B cell (primary cell): ENCODE data around the gene BTBD10. TPM values are rescaled to one million over a fixed set of nuclear protein-coding genes. Genes with fewer than 3 reads are reported as not detected.
A peak's percentile ranks its signal among the peaks of the same experiment; 100 is the strongest.

ENCODE experiments used
- ATAC-seq: fragments of 200-7000 bp; cut with Tn5 transposase; one replicate; pipeline ENCODE4 v1.10.0; 2021; ENCODE audit warnings: low read depth, mild to moderate bottlenecking, moderate number of reproducible peaks, moderate library complexity
- CTCF ChIA-PET: fragments of 350-600 bp; sonication (Branson Sonifier 250); formaldehyde crosslinking; loops from one replicate; lab custom pipeline; 2021; ENCODE audit warnings: antibody characterized with exemption, inconsistent platforms; lab: Charles Lee
- POLR2A ChIA-PET: fragments of 350-600 bp; sonication (Branson Sonifier 250); formaldehyde crosslinking; loops from one replicate; lab custom pipeline; 2021; ENCODE audit warnings: antibody characterized with exemption; lab: Charles Lee
- DNase-seq: peaks from one replicate; pipeline ENCODE4 v3.0.0; 2013
- H2AFZ ChIP-seq: 2 replicates; pipeline ENCODE4 v1.6.1; 2012; ENCODE audit warnings: mild to moderate bottlenecking, low read depth, low read length; ENCODE audit not compliant: insufficient read depth, poor library complexity, severe bottlenecking
- H3K27ac ChIP-seq, 2 donors: 1 replicate in 1 of 2; 2 replicates in 1 of 2; pipeline ENCODE4 v1.5.1; 2012 to 2013; ENCODE audit warnings: low read length in 2 of 2, mild to moderate bottlenecking in 2 of 2, moderate library complexity in 1 of 2
- H3K27me3 ChIP-seq, 4 experiments: fragments of 200-600 bp in 1 of 4; sonication (generic) in 1 of 4; replicated peaks in 1 of 4; 1 replicate in 2 of 4; 2 replicates in 2 of 4; pipeline versions ENCODE4 v1.6.1 to v1.7.0; 2013 to 2016; ENCODE audit warnings: low read length in 3 of 4, mild to moderate bottlenecking in 2 of 4, mixed read lengths in 1 of 4, moderate library complexity in 1 of 4; ENCODE audit not compliant: insufficient read depth in 4 of 4, control insufficient read depth in 3 of 4; ENCODE audit errors: control extremely low read depth in 1 of 4
- H3K36me3 ChIP-seq, 2 experiments: replicated peaks in 1 of 2; 1 replicate in 1 of 2; 2 replicates in 1 of 2; pipeline versions ENCODE4 v1.6.1 to v1.7.1; 2013; ENCODE audit warnings: low read length in 1 of 2; ENCODE audit not compliant: insufficient read depth in 2 of 2, control insufficient read depth in 1 of 2; ENCODE audit errors: control extremely low read depth in 1 of 2, extremely low read depth in 1 of 2
- H3K4me1 ChIP-seq, 2 donors: fragments of 200-600 bp in 1 of 2; sonication (generic) in 1 of 2; 1 replicate in 1 of 2; 2 replicates in 1 of 2; pipeline versions ENCODE4 v1.5.1 to v1.6.1; 2013 to 2017; ENCODE audit warnings: low read length in 2 of 2; ENCODE audit not compliant: control insufficient read depth in 2 of 2, insufficient read depth in 2 of 2
- H3K4me2 ChIP-seq: replicated peaks from 2 replicates; pipeline ENCODE3; 2012; ENCODE audit warnings: mild to moderate bottlenecking, low read depth, low read length; ENCODE audit not compliant: poor library complexity, severe bottlenecking
- H3K4me3 ChIP-seq, 5 experiments: fragments of 200-600 bp in 1 of 5; sonication (generic) in 1 of 5; 1 replicate in 3 of 5; 2 replicates in 2 of 5; pipeline versions ENCODE4 v1.5.1 to v1.7.0; 2011 to 2016; ENCODE audit warnings: low read length in 4 of 5, mild to moderate bottlenecking in 4 of 5, low read depth in 2 of 5, control low read depth in 1 of 5, moderate library complexity in 1 of 5; ENCODE audit not compliant: insufficient read depth in 1 of 5; ENCODE audit errors: control extremely low read depth in 1 of 5, extremely low read depth in 1 of 5
- H3K79me2 ChIP-seq: fragments of 200-600 bp; sonication (generic); one replicate; pipeline ENCODE4 v1.6.0; 2016; ENCODE audit warnings: low read length; ENCODE audit not compliant: control insufficient read depth, insufficient read depth
- H3K9ac ChIP-seq: fragments of 200-600 bp; sonication (generic); 2 replicates; pipeline ENCODE4 v1.6.1; 2017; ENCODE audit warnings: mild to moderate bottlenecking, low read length, moderate library complexity
- H3K9me3 ChIP-seq, 3 donors: one replicate each; pipeline versions ENCODE4 v1.6.1 to v1.7.1; 2013; ENCODE audit warnings: low read length in 2 of 3; ENCODE audit not compliant: control insufficient read depth in 2 of 3, insufficient read depth in 1 of 3; ENCODE audit errors: control extremely low read depth in 1 of 3
- H4K20me1 ChIP-seq: 2 replicates; pipeline ENCODE4 v1.6.0; 2012; ENCODE audit warnings: mild to moderate bottlenecking, low read length; ENCODE audit not compliant: insufficient read depth, control insufficient read depth, poor library complexity, severe bottlenecking
- H3K27ac Mint-ChIP-seq: one replicate; pipeline ENCODE4 v1.8.0; 2021; ENCODE audit warnings: mixed read lengths
- H3K27me3 Mint-ChIP-seq: one replicate; pipeline ENCODE4 v1.8.0; 2021; ENCODE audit warnings: mixed read lengths
- H3K4me1 Mint-ChIP-seq: one replicate; pipeline ENCODE4 v1.8.0; 2021; ENCODE audit warnings: mixed read lengths
- H3K4me3 Mint-ChIP-seq: one replicate; pipeline ENCODE4 v1.8.0; 2021; ENCODE audit warnings: mixed read lengths
- H3K9me3 Mint-ChIP-seq: one replicate; pipeline ENCODE4 v1.8.0; 2022; ENCODE audit warnings: mixed read lengths; ENCODE audit not compliant: insufficient read depth
- EZH2 ChIP-seq: IDR thresholded peaks from 2 replicates; pipeline ENCODE4 v1.6.1; 2012; ENCODE audit warnings: borderline replicate concordance, low read depth, mild to moderate bottlenecking, moderate library complexity, low read length; ENCODE audit not compliant: insufficient read depth, poor library complexity, severe bottlenecking
- WGBS: methylation state at CpG from one replicate; pipeline ENCODE4 v1.1.5; 2013; ENCODE audit warnings: missing lambda C conversion rate; ENCODE audit not compliant: insufficient coverage; 5-methylcytosine and 5-hydroxymethylcytosine counted together
- intact Hi-C: fragments of 100-400 bp; cut with micrococcal nuclease; formaldehyde crosslinking; loops from one replicate; pipeline ENCODE4 v1.10.0; 2022
- polyA plus RNA-seq: library from polyadenylated mRNA; depleted of rRNA; stranded (reverse); fragments of >200 nt; gene quantifications from 2 replicates; pipeline ENCODE4 v1.2.3, GENCODE V29; 2012
- total RNA-seq, 2 donors: library from RNA; stranded (reverse); fragments of 120-200 nt in 1 of 2; gene quantifications; 1 replicate in 1 of 2; 2 replicates in 1 of 2; pipeline versions ENCODE4 v1.2.3 to v1.2.4, GENCODE V29; 2013 to 2022
- TF ChIP-seq, protein P1 (sequence below): fragments of 200-600 bp; IDR thresholded peaks from one replicate; pipeline ENCODE4 v1.8.0; 2022; ENCODE audit warnings: antibody characterized with exemption, mild to moderate bottlenecking

BTBD10 gene
- total and polyA plus RNA-seq, 2 donors (not counting 1 experiment from before 2014, with no cell fraction given) = 8.2 to 19.6 TPM

GRCh38 chr11:13465909-13466371, 2.9 kb upstream of the BTBD10 start:
- peak overlapping the region; percentile 14 for H2AFZ ChIP-seq
- H3K9me3 ChIP-seq = no peaks in the 10 kb centered on the region

More at GRCh38 chr11:13465909-13466371, 2.9 kb upstream of the BTBD10 start:
- Histone ChIP-seq H3K36me3 (no peaks in the 10 kb centered on the region), H4K20me1 (no peaks in the 10 kb centered on the region), H3K27ac (no peak overlapping the region), H3K4me1 (peaks cover 17 to 18% of the 10 kb centered on the region in 2 donors), H3K4me2 (no peak overlapping the region), H3K4me3 (no peak overlapping the region), H3K9ac (no peak overlapping the region), H3K27me3 (peaks cover 0 to 8% (median 0%) of the 10 kb centered on the region in 4 experiments), H3K79me2 (peaks cover 21% of the 10 kb centered on the region)
- peaks cover 10% of the 10 kb centered on the region for H3K27me3 Mint-ChIP-seq
- POLR2A ChIA-PET = no interaction called here
- H3K4me3 Mint-ChIP-seq = peak overlapping the region; percentile 8
- TF ChIP-seq, protein P1, sequence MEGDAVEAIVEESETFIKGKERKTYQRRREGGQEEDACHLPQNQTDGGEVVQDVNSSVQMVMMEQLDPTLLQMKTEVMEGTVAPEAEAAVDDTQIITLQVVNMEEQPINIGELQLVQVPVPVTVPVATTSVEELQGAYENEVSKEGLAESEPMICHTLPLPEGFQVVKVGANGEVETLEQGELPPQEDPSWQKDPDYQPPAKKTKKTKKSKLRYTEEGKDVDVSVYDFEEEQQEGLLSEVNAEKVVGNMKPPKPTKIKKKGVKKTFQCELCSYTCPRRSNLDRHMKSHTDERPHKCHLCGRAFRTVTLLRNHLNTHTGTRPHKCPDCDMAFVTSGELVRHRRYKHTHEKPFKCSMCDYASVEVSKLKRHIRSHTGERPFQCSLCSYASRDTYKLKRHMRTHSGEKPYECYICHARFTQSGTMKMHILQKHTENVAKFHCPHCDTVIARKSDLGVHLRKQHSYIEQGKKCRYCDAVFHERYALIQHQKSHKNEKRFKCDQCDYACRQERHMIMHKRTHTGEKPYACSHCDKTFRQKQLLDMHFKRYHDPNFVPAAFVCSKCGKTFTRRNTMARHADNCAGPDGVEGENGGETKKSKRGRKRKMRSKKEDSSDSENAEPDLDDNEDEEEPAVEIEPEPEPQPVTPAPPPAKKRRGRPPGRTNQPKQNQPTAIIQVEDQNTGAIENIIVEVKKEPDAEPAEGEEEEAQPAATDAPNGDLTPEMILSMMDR = peak; percentile 73
- TF ChIP-seq EZH2 = no peak
- no peak overlapping the region for H3K27ac Mint-ChIP-seq
- intact Hi-C loops = loop anchor here (10.0 kb wide), 1 partner anchor 1059 kb away; the partner anchor contains the start of gene PSMA1
- ATAC-seq (no peak), DNase-seq (peak; percentile 46)
- CTCF ChIA-PET = interaction anchor here (0.7 to 2.6 kb wide), 10 partner anchors 15 to 256 kb away, joined by 3 to 11 read pairs (median 4); partner anchors contain the start of gene FAR1
- no peaks in the 10 kb centered on the region for H3K9me3 Mint-ChIP-seq
- peaks cover 27% of the 10 kb centered on the region for H3K4me1 Mint-ChIP-seq
- 0% methylated on average over 1 of the region's 6 CpGs for WGBS
